ENCODE measurements around the gene CEACAM20. TPM values are rescaled to one million over a fixed set of nuclear protein-coding genes. Genes with fewer than 3 reads are reported as not detected.

Gene CEACAM20
- polyA plus RNA-seq, 1 donor from 2014 or later = not detected

DNA sequence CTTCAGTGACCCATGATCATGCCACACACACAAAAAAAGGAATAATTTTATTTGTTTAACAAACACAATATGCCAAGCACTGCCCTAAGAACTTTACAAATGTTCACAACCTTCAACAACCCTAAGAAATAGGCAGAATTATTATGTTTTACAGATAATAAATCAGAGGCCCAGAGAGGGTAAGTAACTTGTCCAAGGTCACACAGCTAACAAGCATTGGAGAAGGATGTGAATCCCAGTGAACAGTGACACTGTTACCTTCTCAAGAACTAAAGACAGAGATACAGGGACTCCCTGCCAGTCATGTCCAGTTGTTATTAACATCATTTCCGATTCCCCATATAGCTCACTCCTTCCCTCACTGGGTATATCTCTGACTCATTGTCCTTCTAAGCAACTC is 13.6 kb downstream of the CEACAM20 start:
- no peaks in the 10 kb centered on the region for H3K9me2 ChIP-seq (ENCODE audit: insufficient read depth, low read length)
- H4K20me1 ChIP-seq (ENCODE audit: insufficient read depth) = no peaks in the 10 kb centered on the region
- TF ChIP-seq, protein P1, sequence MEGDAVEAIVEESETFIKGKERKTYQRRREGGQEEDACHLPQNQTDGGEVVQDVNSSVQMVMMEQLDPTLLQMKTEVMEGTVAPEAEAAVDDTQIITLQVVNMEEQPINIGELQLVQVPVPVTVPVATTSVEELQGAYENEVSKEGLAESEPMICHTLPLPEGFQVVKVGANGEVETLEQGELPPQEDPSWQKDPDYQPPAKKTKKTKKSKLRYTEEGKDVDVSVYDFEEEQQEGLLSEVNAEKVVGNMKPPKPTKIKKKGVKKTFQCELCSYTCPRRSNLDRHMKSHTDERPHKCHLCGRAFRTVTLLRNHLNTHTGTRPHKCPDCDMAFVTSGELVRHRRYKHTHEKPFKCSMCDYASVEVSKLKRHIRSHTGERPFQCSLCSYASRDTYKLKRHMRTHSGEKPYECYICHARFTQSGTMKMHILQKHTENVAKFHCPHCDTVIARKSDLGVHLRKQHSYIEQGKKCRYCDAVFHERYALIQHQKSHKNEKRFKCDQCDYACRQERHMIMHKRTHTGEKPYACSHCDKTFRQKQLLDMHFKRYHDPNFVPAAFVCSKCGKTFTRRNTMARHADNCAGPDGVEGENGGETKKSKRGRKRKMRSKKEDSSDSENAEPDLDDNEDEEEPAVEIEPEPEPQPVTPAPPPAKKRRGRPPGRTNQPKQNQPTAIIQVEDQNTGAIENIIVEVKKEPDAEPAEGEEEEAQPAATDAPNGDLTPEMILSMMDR (IDR thresholded peaks at IDR 0.05; ENCODE audit: poor library complexity, severe bottlenecking) = no peak
- TF ChIP-seq RAD21 (conservative IDR thresholded peaks at IDR 0.05) (no peak), POLR2AphosphoS5 (IDR thresholded peaks at IDR 0.05) (no peak), SMC3 (conservative IDR thresholded peaks at IDR 0.05; ENCODE audit: poor library complexity) (no peak), EZH2 (IDR thresholded peaks at IDR 0.05; ENCODE audit: borderline replicate concordance, insufficient read depth, low read length, poor library complexity, severe bottlenecking) (no peak), MXI1 (conservative IDR thresholded peaks at IDR 0.05; ENCODE audit: poor library complexity, severe bottlenecking) (no peak), TAF1 (IDR thresholded peaks at IDR 0.05; ENCODE audit: low read depth) (no peak), EP300 (conservative IDR thresholded peaks at IDR 0.05; ENCODE audit: poor library complexity, severe bottlenecking) (no peak)
- TF ChIP-seq, protein P2, sequence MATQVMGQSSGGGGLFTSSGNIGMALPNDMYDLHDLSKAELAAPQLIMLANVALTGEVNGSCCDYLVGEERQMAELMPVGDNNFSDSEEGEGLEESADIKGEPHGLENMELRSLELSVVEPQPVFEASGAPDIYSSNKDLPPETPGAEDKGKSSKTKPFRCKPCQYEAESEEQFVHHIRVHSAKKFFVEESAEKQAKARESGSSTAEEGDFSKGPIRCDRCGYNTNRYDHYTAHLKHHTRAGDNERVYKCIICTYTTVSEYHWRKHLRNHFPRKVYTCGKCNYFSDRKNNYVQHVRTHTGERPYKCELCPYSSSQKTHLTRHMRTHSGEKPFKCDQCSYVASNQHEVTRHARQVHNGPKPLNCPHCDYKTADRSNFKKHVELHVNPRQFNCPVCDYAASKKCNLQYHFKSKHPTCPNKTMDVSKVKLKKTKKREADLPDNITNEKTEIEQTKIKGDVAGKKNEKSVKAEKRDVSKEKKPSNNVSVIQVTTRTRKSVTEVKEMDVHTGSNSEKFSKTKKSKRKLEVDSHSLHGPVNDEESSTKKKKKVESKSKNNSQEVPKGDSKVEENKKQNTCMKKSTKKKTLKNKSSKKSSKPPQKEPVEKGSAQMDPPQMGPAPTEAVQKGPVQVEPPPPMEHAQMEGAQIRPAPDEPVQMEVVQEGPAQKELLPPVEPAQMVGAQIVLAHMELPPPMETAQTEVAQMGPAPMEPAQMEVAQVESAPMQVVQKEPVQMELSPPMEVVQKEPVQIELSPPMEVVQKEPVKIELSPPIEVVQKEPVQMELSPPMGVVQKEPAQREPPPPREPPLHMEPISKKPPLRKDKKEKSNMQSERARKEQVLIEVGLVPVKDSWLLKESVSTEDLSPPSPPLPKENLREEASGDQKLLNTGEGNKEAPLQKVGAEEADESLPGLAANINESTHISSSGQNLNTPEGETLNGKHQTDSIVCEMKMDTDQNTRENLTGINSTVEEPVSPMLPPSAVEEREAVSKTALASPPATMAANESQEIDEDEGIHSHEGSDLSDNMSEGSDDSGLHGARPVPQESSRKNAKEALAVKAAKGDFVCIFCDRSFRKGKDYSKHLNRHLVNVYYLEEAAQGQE (IDR thresholded peaks at IDR 0.05; ENCODE audit: borderline replicate concordance) = no peak
- H3K4me2 ChIP-seq (ENCODE audit: low read length) = no peak overlapping the region
- H2AFZ ChIP-seq (ENCODE audit: low read depth, low read length) = no peak overlapping the region
- no peak overlapping the region for H3K27ac ChIP-seq (ENCODE audit: low read length)
- H3K79me2 ChIP-seq (replicated peaks; ENCODE audit: insufficient read depth, low read length) = no peaks in the 10 kb centered on the region
- no peak overlapping the region for H3K9ac ChIP-seq (ENCODE audit: low read length)
- H3K36me3 ChIP-seq (ENCODE audit: insufficient read depth, low read length) = no peaks in the 10 kb centered on the region
- H3F3A ChIP-seq (ENCODE audit: insufficient read depth, low read length, poor library complexity, severe bottlenecking) = no peaks in the 10 kb centered on the region
- no peaks in the 10 kb centered on the region for H3K9me3 ChIP-seq (ENCODE audit: low read length)
- H3K27me3 ChIP-seq (ENCODE audit: insufficient read depth, low read depth, low read length) = no peaks in the 10 kb centered on the region
- no peak overlapping the region for H3K4me3 ChIP-seq (ENCODE audit: low read length)

DNA sequence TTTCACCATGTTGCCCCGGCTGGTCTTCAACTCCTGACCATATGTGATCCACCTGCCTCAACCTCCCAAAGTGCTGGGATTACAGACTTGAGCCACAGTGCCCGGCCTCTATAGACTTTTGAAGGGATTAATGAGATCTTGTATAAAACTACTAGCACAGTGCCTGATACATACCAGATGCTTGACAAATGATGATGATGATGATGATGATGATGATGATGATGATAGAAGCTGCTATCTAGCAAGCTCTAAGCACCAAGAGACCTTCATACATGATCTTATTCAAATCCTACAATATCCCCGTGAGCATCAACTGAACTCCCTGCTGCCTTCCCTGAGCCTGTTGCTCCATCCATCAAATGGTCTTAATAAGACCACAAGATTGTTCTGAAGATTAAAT is 14.4 kb downstream of the CEACAM20 start:
- Histone ChIP-seq H3K79me2 (replicated peaks; ENCODE audit: insufficient read depth, low read length) (no peaks in the 10 kb centered on the region), H3K9me3 (ENCODE audit: low read length) (no peaks in the 10 kb centered on the region), H3K27me3 (ENCODE audit: insufficient read depth, low read depth, low read length) (no peaks in the 10 kb centered on the region), H3K27ac (ENCODE audit: low read length) (no peak overlapping the region), H3K9ac (ENCODE audit: low read length) (no peak overlapping the region), H3K4me3 (ENCODE audit: low read length) (no peak overlapping the region), H3K9me2 (ENCODE audit: insufficient read depth, low read length) (no peaks in the 10 kb centered on the region), H3K36me3 (ENCODE audit: insufficient read depth, low read length) (no peaks in the 10 kb centered on the region), H2AFZ (ENCODE audit: low read depth, low read length) (no peak overlapping the region), H3F3A (ENCODE audit: insufficient read depth, low read length, poor library complexity, severe bottlenecking) (no peaks in the 10 kb centered on the region), H3K4me2 (ENCODE audit: low read length) (no peak overlapping the region), H4K20me1 (ENCODE audit: insufficient read depth) (no peaks in the 10 kb centered on the region)
- no peak for TF ChIP-seq SMC3 (conservative IDR thresholded peaks at IDR 0.05; ENCODE audit: poor library complexity)
- TF ChIP-seq, protein P2 (IDR thresholded peaks at IDR 0.05; ENCODE audit: borderline replicate concordance) = no peak
- no peak for TF ChIP-seq EZH2 (IDR thresholded peaks at IDR 0.05; ENCODE audit: borderline replicate concordance, insufficient read depth, low read length, poor library complexity, severe bottlenecking)
- TF ChIP-seq TAF1 (IDR thresholded peaks at IDR 0.05; ENCODE audit: low read depth) = no peak
- TF ChIP-seq, protein P1 (IDR thresholded peaks at IDR 0.05; ENCODE audit: poor library complexity, severe bottlenecking) = no peak
- no peak for TF ChIP-seq EP300 (conservative IDR thresholded peaks at IDR 0.05; ENCODE audit: poor library complexity, severe bottlenecking)
- TF ChIP-seq MXI1 (conservative IDR thresholded peaks at IDR 0.05; ENCODE audit: poor library complexity, severe bottlenecking) = no peak
- no peak for TF ChIP-seq RAD21 (conservative IDR thresholded peaks at IDR 0.05)
- TF ChIP-seq POLR2AphosphoS5 (IDR thresholded peaks at IDR 0.05) = no peak

Data from neural cell (in vitro differentiated cells).